ENCODE measurements around the gene TTBK2.

TTBK2 gene

GRCh38 chr15:42693496-42693895, 227.1 kb downstream of the TTBK2 start:
- Histone ChIP-seq H2BK5ac (ENCODE audit: low read length) (no peak overlapping the region), H2BK15ac (ENCODE audit: low read length) (no peak overlapping the region), H4K91ac (ENCODE audit: low read depth, low read length, poor library complexity) (no peak overlapping the region), H3K4me2 (ENCODE audit: insufficient read depth, low read length, poor library complexity, severe bottlenecking) (no peak overlapping the region), H2AK5ac (ENCODE audit: low read depth, low read length) (no peak overlapping the region), H2BK120ac (ENCODE audit: low read depth, low read length) (no peak overlapping the region), H3K27me3 (ENCODE audit: control insufficient read depth in 3 of 3, insufficient read depth in 3 of 3, low read depth in 1 of 3, low read length in 3 of 3) (no peaks in the 10 kb centered on the region), H3K14ac (ENCODE audit: low read length) (no peak overlapping the region), H3K36me3 (replicated peaks in 1 of 2; ENCODE audit: control insufficient read depth in 2 of 2, insufficient read depth in 2 of 2, low read length in 2 of 2) (peaks cover 19 to 100% of the 10 kb centered on the region in 2 donors), H4K8ac (ENCODE audit: low read depth, low read length) (no peak overlapping the region), H3K27ac (replicated peaks; ENCODE audit: low read length) (no peak overlapping the region), H3K9me3 (replicated peaks in 1 of 2; ENCODE audit: control insufficient read depth in 2 of 2, insufficient read depth in 1 of 2, low read depth in 1 of 2, low read length in 2 of 2) (no peaks in the 10 kb centered on the region), H3K79me1 (ENCODE audit: low read depth, low read length) (no peaks in the 10 kb centered on the region), H2BK12ac (ENCODE audit: low read length) (no peak overlapping the region), H3K4me3 (ENCODE audit: low read length in 2 of 2) (no peak overlapping the region), H3K18ac (ENCODE audit: low read length) (no peak overlapping the region), H2AFZ (ENCODE audit: low read length) (no peak overlapping the region), H3K4me1 (ENCODE audit: control insufficient read depth in 2 of 2, insufficient read depth in 1 of 2, low read depth in 1 of 2, low read length in 2 of 2) (peaks cover 0 to 2% of the 10 kb centered on the region in 2 donors), H3K4ac (ENCODE audit: low read length) (no peak overlapping the region), H3K9ac (ENCODE audit: low read depth, low read length, poor library complexity) (no peak overlapping the region), H3K23ac (ENCODE audit: low read depth, low read length, poor library complexity) (peak overlapping the region; percentile 23)
- no peak for DNase-seq (ENCODE audit: low spot score)
- WGBS, 2 donors (ENCODE audit: extremely low coverage in 2 of 2, insufficient read length in 2 of 2, insufficient replicate concordance in 1 of 2) = no CpG with 5 or more reads among the region's 6 CpGs

GRCh38 chr15:42692997-42693396, 227.6 kb downstream of the TTBK2 start:
- H3K4me3 ChIP-seq (ENCODE audit: low read length in 2 of 2) = no peak overlapping the region
- H2BK120ac ChIP-seq (ENCODE audit: low read depth, low read length) = no peak overlapping the region
- H3K36me3 ChIP-seq (replicated peaks in 1 of 2; ENCODE audit: control insufficient read depth in 2 of 2, insufficient read depth in 2 of 2, low read length in 2 of 2) = peaks cover 19 to 100% of the 10 kb centered on the region in 2 donors
- no peaks in the 10 kb centered on the region for H3K27me3 ChIP-seq (ENCODE audit: control insufficient read depth in 3 of 3, insufficient read depth in 3 of 3, low read depth in 1 of 3, low read length in 3 of 3)
- H2BK15ac ChIP-seq (ENCODE audit: low read length) = no peak overlapping the region
- no peak overlapping the region for H3K4ac ChIP-seq (ENCODE audit: low read length)
- H3K23ac ChIP-seq (ENCODE audit: low read depth, low read length, poor library complexity) = no peak overlapping the region
- peaks cover 0 to 2% of the 10 kb centered on the region in 2 donors for H3K4me1 ChIP-seq (ENCODE audit: control insufficient read depth in 2 of 2, insufficient read depth in 1 of 2, low read depth in 1 of 2, low read length in 2 of 2)
- H3K4me2 ChIP-seq (ENCODE audit: insufficient read depth, low read length, poor library complexity, severe bottlenecking) = no peak overlapping the region
- H2BK12ac ChIP-seq (ENCODE audit: low read length) = no peak overlapping the region
- no peak overlapping the region for H4K91ac ChIP-seq (ENCODE audit: low read depth, low read length, poor library complexity)
- H3K18ac ChIP-seq (ENCODE audit: low read length) = no peak overlapping the region
- WGBS, 2 donors (ENCODE audit: extremely low coverage in 2 of 2, insufficient read length in 2 of 2, insufficient replicate concordance in 1 of 2) = no CpG with 5 or more reads among the region's 4 CpGs
- no peak overlapping the region for H3K9ac ChIP-seq (ENCODE audit: low read depth, low read length, poor library complexity)
- no peak overlapping the region for H2BK5ac ChIP-seq (ENCODE audit: low read length)
- H3K14ac ChIP-seq (ENCODE audit: low read length) = no peak overlapping the region
- H2AK5ac ChIP-seq (ENCODE audit: low read depth, low read length) = no peak overlapping the region
- H4K8ac ChIP-seq (ENCODE audit: low read depth, low read length) = no peak overlapping the region
- H2AFZ ChIP-seq (ENCODE audit: low read length) = no peak overlapping the region
- no peaks in the 10 kb centered on the region for H3K9me3 ChIP-seq (replicated peaks in 1 of 2; ENCODE audit: control insufficient read depth in 2 of 2, insufficient read depth in 1 of 2, low read depth in 1 of 2, low read length in 2 of 2)
- no peaks in the 10 kb centered on the region for H3K79me1 ChIP-seq (ENCODE audit: low read depth, low read length)
- no peak for DNase-seq (ENCODE audit: low spot score)
- no peak overlapping the region for H3K27ac ChIP-seq (replicated peaks; ENCODE audit: low read length)

GRCh38 chr15:42692536-42692935, 228.0 kb downstream of the TTBK2 start:
- H3K18ac ChIP-seq (ENCODE audit: low read length) = no peak overlapping the region
- no peak overlapping the region for H3K4ac ChIP-seq (ENCODE audit: low read length)
- H3K27me3 ChIP-seq (ENCODE audit: control insufficient read depth in 3 of 3, insufficient read depth in 3 of 3, low read depth in 1 of 3, low read length in 3 of 3) = no peaks in the 10 kb centered on the region
- H3K4me1 ChIP-seq (ENCODE audit: control insufficient read depth in 2 of 2, insufficient read depth in 1 of 2, low read depth in 1 of 2, low read length in 2 of 2) = peaks cover 0 to 2% of the 10 kb centered on the region in 2 donors
- no peak overlapping the region for H2BK120ac ChIP-seq (ENCODE audit: low read depth, low read length)
- no peak overlapping the region for H4K91ac ChIP-seq (ENCODE audit: low read depth, low read length, poor library complexity)
- no peak overlapping the region for H4K8ac ChIP-seq (ENCODE audit: low read depth, low read length)
- WGBS, 2 donors (ENCODE audit: extremely low coverage in 2 of 2, insufficient read length in 2 of 2, insufficient replicate concordance in 1 of 2) = no CpG with 5 or more reads among the region's 1 CpG
- no peak overlapping the region for H2AK5ac ChIP-seq (ENCODE audit: low read depth, low read length)
- H3K9me3 ChIP-seq (replicated peaks in 1 of 2; ENCODE audit: control insufficient read depth in 2 of 2, insufficient read depth in 1 of 2, low read depth in 1 of 2, low read length in 2 of 2) = no peaks in the 10 kb centered on the region
- H2BK12ac ChIP-seq (ENCODE audit: low read length) = no peak overlapping the region
- H3K27ac ChIP-seq (replicated peaks; ENCODE audit: low read length) = no peak overlapping the region
- no peak overlapping the region for H3K4me2 ChIP-seq (ENCODE audit: insufficient read depth, low read length, poor library complexity, severe bottlenecking)
- peaks cover 19 to 100% of the 10 kb centered on the region in 2 donors for H3K36me3 ChIP-seq (replicated peaks in 1 of 2; ENCODE audit: control insufficient read depth in 2 of 2, insufficient read depth in 2 of 2, low read length in 2 of 2)
- H3K4me3 ChIP-seq (ENCODE audit: low read length in 2 of 2) = no peak overlapping the region
- DNase-seq (ENCODE audit: low spot score) = no peak
- H3K23ac ChIP-seq (ENCODE audit: low read depth, low read length, poor library complexity) = no peak overlapping the region
- no peak overlapping the region for H3K9ac ChIP-seq (ENCODE audit: low read depth, low read length, poor library complexity)
- H3K79me1 ChIP-seq (ENCODE audit: low read depth, low read length) = no peaks in the 10 kb centered on the region
- H2BK5ac ChIP-seq (ENCODE audit: low read length) = no peak overlapping the region
- H3K14ac ChIP-seq (ENCODE audit: low read length) = no peak overlapping the region
- H2BK15ac ChIP-seq (ENCODE audit: low read length) = no peak overlapping the region
- H2AFZ ChIP-seq (ENCODE audit: low read length) = no peak overlapping the region

GRCh38 chr15:42691770-42692169, 228.8 kb downstream of the TTBK2 start:
- Histone ChIP-seq H3K18ac (ENCODE audit: low read length) (no peak overlapping the region), H2AFZ (ENCODE audit: low read length) (no peak overlapping the region), H2BK12ac (ENCODE audit: low read length) (no peak overlapping the region), H3K4me3 (ENCODE audit: low read length in 2 of 2) (no peak overlapping the region), H3K79me1 (ENCODE audit: low read depth, low read length) (no peaks in the 10 kb centered on the region), H2BK5ac (ENCODE audit: low read length) (peak overlapping the region; percentile 20), H3K4me2 (ENCODE audit: insufficient read depth, low read length, poor library complexity, severe bottlenecking) (no peak overlapping the region), H3K27ac (replicated peaks; ENCODE audit: low read length) (no peak overlapping the region), H3K4ac (ENCODE audit: low read length) (no peak overlapping the region), H3K14ac (ENCODE audit: low read length) (no peak overlapping the region), H4K91ac (ENCODE audit: low read depth, low read length, poor library complexity) (no peak overlapping the region), H2AK5ac (ENCODE audit: low read depth, low read length) (no peak overlapping the region), H3K23ac (ENCODE audit: low read depth, low read length, poor library complexity) (no peak overlapping the region), H4K8ac (ENCODE audit: low read depth, low read length) (no peak overlapping the region), H3K9me3 (replicated peaks in 1 of 2; ENCODE audit: control insufficient read depth in 2 of 2, insufficient read depth in 1 of 2, low read depth in 1 of 2, low read length in 2 of 2) (no peaks in the 10 kb centered on the region), H3K4me1 (ENCODE audit: control insufficient read depth in 2 of 2, insufficient read depth in 1 of 2, low read depth in 1 of 2, low read length in 2 of 2) (peaks cover 0 to 2% of the 10 kb centered on the region in 2 donors), H3K9ac (ENCODE audit: low read depth, low read length, poor library complexity) (no peak overlapping the region), H3K27me3 (ENCODE audit: control insufficient read depth in 3 of 3, insufficient read depth in 3 of 3, low read depth in 1 of 3, low read length in 3 of 3) (no peaks in the 10 kb centered on the region), H3K36me3 (replicated peaks in 1 of 2; ENCODE audit: control insufficient read depth in 2 of 2, insufficient read depth in 2 of 2, low read length in 2 of 2) (peaks cover 19 to 100% of the 10 kb centered on the region in 2 donors), H2BK120ac (ENCODE audit: low read depth, low read length) (no peak overlapping the region), H2BK15ac (ENCODE audit: low read length) (no peak overlapping the region)
- WGBS, 2 donors (ENCODE audit: extremely low coverage in 2 of 2, insufficient read length in 2 of 2, insufficient replicate concordance in 1 of 2) = no CpG with 5 or more reads among the region's 9 CpGs
- DNase-seq (ENCODE audit: low spot score) = no peak

Data from neuronal stem cell (in vitro differentiated cells).